Kidney glomerular epithelial cell (primary cell): ENCODE data around the gene KCNA10.

Experiments
- DNase-seq: peaks from one replicate; lab custom pipeline; 2025; lab: John Stamatoyannopoulos, UW

Gene KCNA10

GRCh38 chr1:110477445-110477957 is 41.5 kb downstream of the KCNA10 start:
- DNase-seq = no peak

- DNase-seq = peak; percentile 79
Measured at GRCh38 chr1:110477041-110477440, 41.9 kb downstream of the KCNA10 start.

GRCh38 chr1:110476028-110476765 is 42.8 kb downstream of the KCNA10 start:
- DNase-seq = no peak

- no peak for DNase-seq
Measured at GRCh38 chr1:110475362-110476027, 43.5 kb downstream of the KCNA10 start.

- no peak for DNase-seq
Measured at GRCh38 chr1:110474444-110474843, 44.5 kb downstream of the KCNA10 start.

GRCh38 chr1:110472546-110472945 is 46.4 kb downstream of the KCNA10 start:
- DNase-seq = no peak

GRCh38 chr1:110471131-110471530 is 47.8 kb downstream of the KCNA10 start:
- DNase-seq = no peak
